ENCODE data around the gene KRT81.

- TF ChIP-seq CTCF (IDR thresholded peaks at IDR 0.05 in 4 of 5, conservative IDR thresholded peaks at IDR 0.05 in 1 of 5): no peak
- TF ChIP-seq POLR2A (IDR thresholded peaks at IDR 0.05): no peak
Measured at GRCh38 chr12:52236386-52237050, 54.8 kb downstream of the KRT81 start.
